Measurements from ENCODE around the gene MYH11. TPM values are rescaled to one million over a fixed set of nuclear protein-coding genes. Genes with fewer than 3 reads are reported as not detected.

The MYH11 gene
- total and polyA plus RNA-seq, 2 of the 13 experiments (the other 11 are each of a cell fraction or from before 2014, with no cell fraction given) = not detected

- ATAC-seq (no peak), FAIRE-seq (no peak), DNase-seq (ENCODE audit: low spot score) (no peak)
- H3K9ac ChIP-seq (ENCODE audit: insufficient read depth, low read depth, low read length) = no peak overlapping the region
- H2AFZ ChIP-seq (ENCODE audit: low read length) = no peak overlapping the region
- CTCF ChIA-PET (ENCODE audit: low intra/inter-chr PET ratio, low total read pairs) = interaction anchor here (2.8 kb wide), 1 partner anchor 255 kb away, joined by 48 read pairs; no protein-coding TSS in a partner anchor
- no peak overlapping the region for H3K4me2 ChIP-seq (ENCODE audit: low read depth, low read length)
- BruUV-seq (replicated peaks) = no TSS peak
- H3K4me1 ChIP-seq (ENCODE audit: insufficient read depth, low read length) = no peaks in the 10 kb centered on the region
- H3K27me3 ChIP-seq (ENCODE audit: control insufficient read depth in 1 of 2, insufficient read depth in 2 of 2, low read length in 2 of 2) = no peaks in the 10 kb centered on the region
- H4K20me1 ChIP-seq (ENCODE audit: insufficient read depth, low read length) = no peaks in the 10 kb centered on the region
- H3K9me3 ChIP-seq (ENCODE audit: low read length) = no peaks in the 10 kb centered on the region
- no peak overlapping the region for H3K4me3 ChIP-seq (replicated peaks in 1 of 3; ENCODE audit: insufficient read depth in 1 of 3, low read depth in 2 of 3, low read length in 3 of 3)
- H3K27ac ChIP-seq (ENCODE audit: extremely low read length, insufficient read depth, low read length) = no peak overlapping the region
- POLR2A ChIA-PET = interaction anchor here (3.3 kb wide), 1 partner anchor 15 kb away, joined by 24 read pairs; the partner anchor contains the start of gene CEP20
- H3K36me3 ChIP-seq (replicated peaks in 1 of 2; ENCODE audit: control insufficient read depth in 1 of 2, insufficient read depth in 2 of 2, low read length in 2 of 2) = peaks cover 10 to 38% of the 10 kb centered on the region in 2 experiments
- H3K79me2 ChIP-seq (ENCODE audit: insufficient read depth, low read length) = no peaks in the 10 kb centered on the region
- 95% methylated on average over 2 of the region's 2 CpGs for WGBS (ENCODE audit: low lambda C conversion rate)
- in situ Hi-C loops (cut with HindIII; ENCODE audit: extremely low pct_ligation_motif_present, low pct_unique_long_range_greater_than_20kb) = loop anchor here (5.0 kb wide), 1 partner anchor 254 kb away; no protein-coding TSS in a partner anchor
- no peak for TF ChIP-seq PITX1 (CRISPR knock-in tag; IDR thresholded peaks at IDR 0.05)
- no peak for TF ChIP-seq ZBTB40 (IDR thresholded peaks at IDR 0.05)
- no peak for TF ChIP-seq ZBTB40 (CRISPR knock-in tag; IDR thresholded peaks at IDR 0.05)
- no peak for TF ChIP-seq MBNL3 (CRISPR knock-in tag; conservative IDR thresholded peaks at IDR 0.05)
- TF ChIP-seq ZNF788 (CRISPR knock-in tag; IDR thresholded peaks at IDR 0.05; ENCODE audit: borderline replicate concordance) = no peak
- TF ChIP-seq GPN1 (CRISPR knock-in tag; IDR thresholded peaks at IDR 0.05; ENCODE audit: borderline replicate concordance) = no peak
- TF ChIP-seq BCL6 (CRISPR knock-in tag; IDR thresholded peaks at IDR 0.05) = no peak
- no peak for TF ChIP-seq ZNF768 (CRISPR knock-in tag; IDR thresholded peaks at IDR 0.05)
- no peak for TF ChIP-seq ZNF282 (IDR thresholded peaks at IDR 0.05; ENCODE audit: partially characterized antibody)
- no peak for TF ChIP-seq KLF6 (CRISPR knock-in tag; IDR thresholded peaks at IDR 0.05)
- no peak for TF ChIP-seq CHCHD3 (CRISPR knock-in tag; IDR thresholded peaks at IDR 0.05)
- no peak for TF ChIP-seq ELF3 (CRISPR knock-in tag; IDR thresholded peaks at IDR 0.05)
- no peak for TF ChIP-seq CEBPZ (IDR thresholded peaks at IDR 0.05; ENCODE audit: low read length)
- intact Hi-C loops (cut with micrococcal nuclease; ENCODE audit: unreplicated experiment) = no loop called here
Observed at GRCh38 chr16:15873301-15873700, 16.5 kb upstream of the MYH11 start.

Data from HepG2 (cell line).